Measurements from ENCODE around the gene CPEB3. TPM values are rescaled to one million over a fixed set of nuclear protein-coding genes. Genes with fewer than 3 reads are reported as not detected.
A peak's percentile ranks its signal among the peaks of the same experiment; 100 is the strongest.
"Not testable (repeated sequence)": the region's sequence is repeated elsewhere in the genome, so short reads cannot be mapped to it uniquely, and the experiment has no call there.

The CPEB3 gene
- total RNA-seq, 1 donor from 2014 or later = 14.1 TPM

- no peak for DNase-seq (ENCODE audit: missing footprints)
- intact Hi-C loops (cut with DNase I) = no loop called here
- no peak for ATAC-seq
Observed at GRCh38 chr10:92081641-92082040, 209.2 kb downstream of the CPEB3 start.

DNA sequence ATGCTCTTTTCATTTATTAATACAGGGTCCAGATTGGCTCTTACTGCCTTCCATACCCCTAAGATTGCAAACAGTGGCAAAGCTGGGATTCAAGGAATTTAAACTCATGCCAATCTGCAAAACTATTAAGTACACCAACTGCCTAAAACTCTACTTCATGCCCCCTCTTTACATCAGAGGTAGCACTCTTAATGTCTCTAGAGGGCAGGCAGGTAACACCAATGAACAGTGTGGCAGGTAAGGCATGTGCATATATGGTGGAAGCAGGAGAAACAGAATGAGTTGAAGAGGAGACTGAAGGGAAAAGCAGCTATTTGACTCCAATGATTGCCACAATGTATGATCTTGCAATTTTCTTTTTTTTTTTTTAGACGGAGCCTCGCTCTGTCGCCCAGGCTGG, 210.6 kb downstream of the CPEB3 start:
- intact Hi-C loops (cut with DNase I) = no loop called here
- ATAC-seq (no peak), DNase-seq (ENCODE audit: missing footprints) (no peak)

- ATAC-seq (no peak), DNase-seq (ENCODE audit: missing footprints) (no peak)
- intact Hi-C loops (cut with DNase I) = no loop called here
Observed at GRCh38 chr10:92079003-92079402, 211.9 kb downstream of the CPEB3 start.

DNA sequence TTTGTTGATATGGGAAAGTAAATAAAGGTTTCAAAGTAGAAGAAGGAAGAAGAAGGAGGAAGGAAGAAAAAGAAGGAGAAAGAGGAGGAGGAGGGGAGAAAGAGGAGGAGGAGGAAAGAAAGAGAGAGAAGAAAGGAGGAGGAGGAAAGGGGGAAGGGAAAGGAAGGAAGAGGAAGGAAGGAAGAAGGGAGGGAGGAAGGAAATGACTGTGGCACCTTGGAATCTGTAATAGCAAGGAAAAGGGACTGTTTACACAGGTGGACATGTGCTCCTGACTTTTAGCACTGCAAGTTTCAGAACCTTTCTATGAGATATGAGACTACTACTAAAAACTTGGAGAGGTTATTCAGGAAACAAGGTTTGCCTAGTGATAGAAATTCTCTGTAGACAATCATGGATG, 214.2 kb downstream of the CPEB3 start:
- intact Hi-C loops (cut with DNase I) = no loop called here
- no peak for ATAC-seq
- no peak for DNase-seq (ENCODE audit: missing footprints)

GRCh38 chr10:92075829-92076228, 215.0 kb downstream of the CPEB3 start:
- DNase-seq (ENCODE audit: missing footprints) = no peak

DNA sequence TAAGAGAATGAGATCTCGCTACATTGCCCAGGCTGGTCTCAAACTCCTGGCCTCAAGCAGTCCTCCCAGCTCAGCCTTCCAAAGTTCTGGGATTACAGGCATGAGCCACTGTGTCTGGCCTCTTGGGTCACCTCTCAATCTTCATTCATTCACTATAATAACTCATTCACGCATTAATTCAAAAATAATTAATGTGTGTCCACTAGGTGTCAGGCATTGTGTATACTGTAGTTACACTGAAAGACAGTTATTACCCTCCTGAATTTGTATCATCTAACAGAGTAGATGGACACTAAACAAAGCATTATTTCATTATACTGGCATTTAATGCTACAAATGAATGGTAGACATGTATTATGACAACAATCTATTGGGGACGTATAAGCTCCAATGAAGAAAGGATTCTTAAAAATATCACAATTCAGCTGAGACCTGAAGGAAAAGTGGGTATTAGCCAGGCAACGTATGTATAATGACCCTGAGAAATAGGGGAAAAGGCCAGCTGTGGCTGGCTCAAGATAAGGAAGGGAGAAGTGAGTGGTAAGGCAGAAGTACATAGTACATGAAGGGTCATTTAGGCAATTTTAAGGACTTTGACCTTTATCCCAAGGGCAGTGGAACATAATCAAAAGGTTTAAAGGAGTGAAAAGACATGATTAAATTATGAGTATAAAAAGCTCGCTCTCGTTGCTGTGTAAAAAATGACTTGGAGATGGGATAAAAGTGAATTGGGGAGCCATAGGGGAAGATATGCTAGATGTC, 216.6 kb downstream of the CPEB3 start:
- DNase-seq (ENCODE audit: missing footprints) (no peak), ATAC-seq (no peak)
- intact Hi-C loops (cut with DNase I) = no loop called here

More at GRCh38 chr10:92075829-92076228, 215.0 kb downstream of the CPEB3 start:
- intact Hi-C loops (cut with DNase I) = no loop called here
- no peak for ATAC-seq

DNA sequence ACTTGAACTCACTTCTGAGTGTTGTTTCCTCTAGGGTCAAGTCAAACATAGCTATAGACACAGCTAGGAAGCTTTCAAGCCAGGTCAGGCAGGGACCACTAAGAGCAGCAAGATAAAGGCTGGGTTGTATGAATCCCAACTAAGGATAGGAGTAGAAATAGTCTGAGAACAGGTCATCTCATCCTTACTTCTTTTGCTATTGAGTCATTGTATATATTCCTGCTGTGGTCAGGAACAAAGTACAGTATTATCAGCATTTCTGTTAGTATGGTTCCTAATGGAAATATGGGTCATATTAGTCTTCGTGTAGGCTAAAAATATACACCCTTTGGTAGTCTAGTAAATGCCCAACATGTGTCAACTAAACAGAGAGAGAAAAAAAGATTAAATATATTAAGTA, 222.0 kb downstream of the CPEB3 start:
- DNase-seq (ENCODE audit: missing footprints) (no peak), ATAC-seq (no peak)
- intact Hi-C loops (cut with DNase I) = no loop called here

DNA sequence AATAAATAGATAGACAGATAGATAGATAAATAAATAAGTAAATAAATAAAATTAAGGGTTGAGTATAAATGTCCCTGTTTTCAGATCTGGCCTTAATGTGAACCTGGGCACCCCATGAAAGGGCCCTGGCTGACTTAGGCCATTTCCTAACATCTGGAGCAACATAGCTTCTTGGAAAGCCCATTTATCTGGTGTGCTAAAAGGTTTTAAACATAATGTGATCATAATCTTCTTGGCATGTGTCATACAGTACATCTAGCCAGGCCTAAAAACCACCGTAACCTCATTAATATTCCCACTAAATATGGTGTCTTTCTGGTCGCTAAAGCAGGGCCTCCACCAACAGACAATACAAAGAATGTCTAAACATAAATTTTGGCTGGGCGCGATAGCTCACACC, 224.5 kb downstream of the CPEB3 start:
- DNase-seq (ENCODE audit: missing footprints) (no peak), ATAC-seq (no peak)
- intact Hi-C loops (cut with DNase I) = no loop called here

DNA sequence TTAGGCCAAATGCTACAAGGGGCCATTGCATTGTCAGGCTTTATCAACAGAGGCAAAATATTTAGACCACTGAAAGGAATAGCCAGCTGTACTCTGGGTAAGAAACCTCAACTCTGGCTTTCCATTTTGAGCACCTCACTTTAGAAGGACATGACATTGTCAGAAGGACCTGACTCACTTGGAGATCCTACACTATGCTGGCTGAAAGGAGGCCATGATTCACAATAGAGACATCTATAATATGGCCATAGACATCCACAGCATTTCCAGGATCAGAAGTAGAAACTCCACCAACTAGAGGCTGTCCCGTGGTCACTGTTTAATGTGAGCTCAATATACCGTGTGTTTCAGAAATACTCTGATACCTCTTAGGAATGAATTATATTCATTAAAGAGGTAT, 226.4 kb downstream of the CPEB3 start:
- ATAC-seq (no peak), DNase-seq (ENCODE audit: missing footprints) (no peak)
- intact Hi-C loops (cut with DNase I) = no loop called here

GRCh38 chr10:92062273-92062672, 228.6 kb downstream of the CPEB3 start:
- intact Hi-C loops (cut with DNase I) = no loop called here
- peak; percentile 71 for ATAC-seq

GRCh38 chr10:92054807-92055206, 236.1 kb downstream of the CPEB3 start:
- DNase-seq (ENCODE audit: missing footprints) = no peak
- intact Hi-C loops (cut with DNase I) = no loop called here
- ATAC-seq = no peak

More at GRCh38 chr10:92062273-92062672, 228.6 kb downstream of the CPEB3 start:
- DNase-seq (ENCODE audit: missing footprints) = no peak

GRCh38 chr10:92052741-92053140, 238.1 kb downstream of the CPEB3 start:
- DNase-seq (ENCODE audit: missing footprints) = no peak
- no peak for ATAC-seq
- intact Hi-C loops (cut with DNase I) = no loop called here

GRCh38 chr10:92052088-92052487, 238.8 kb downstream of the CPEB3 start:
- DNase-seq (ENCODE audit: missing footprints) = peak; percentile 83
- peak; percentile 88 for ATAC-seq
- intact Hi-C loops (cut with DNase I) = no loop called here

DNA sequence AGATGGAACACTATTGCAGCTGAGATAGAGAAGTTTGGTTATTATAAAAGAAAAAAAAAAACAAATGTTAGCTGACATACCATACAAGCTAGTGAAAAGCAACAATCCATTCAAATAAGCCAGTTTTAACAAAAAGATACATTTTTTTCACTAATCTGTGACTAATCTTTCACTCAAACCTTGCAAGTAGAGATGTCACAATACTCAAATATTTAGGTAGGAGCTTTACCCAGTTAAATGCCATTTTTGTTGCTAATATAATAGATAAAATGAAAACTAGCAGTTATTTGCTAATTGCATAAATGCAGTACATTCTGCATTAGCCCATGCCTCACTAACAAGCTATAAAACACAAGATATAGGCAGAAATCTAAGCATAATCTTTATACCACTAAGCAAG, 243.7 kb downstream of the CPEB3 start:
- no peak for ATAC-seq
- no peak for DNase-seq (ENCODE audit: missing footprints)
- intact Hi-C loops (cut with DNase I) = no loop called here

GRCh38 chr10:92045641-92046106, 245.2 kb downstream of the CPEB3 start:
- no peak for ATAC-seq
- DNase-seq (ENCODE audit: missing footprints) = no peak
- intact Hi-C loops (cut with DNase I) = no loop called here

DNA sequence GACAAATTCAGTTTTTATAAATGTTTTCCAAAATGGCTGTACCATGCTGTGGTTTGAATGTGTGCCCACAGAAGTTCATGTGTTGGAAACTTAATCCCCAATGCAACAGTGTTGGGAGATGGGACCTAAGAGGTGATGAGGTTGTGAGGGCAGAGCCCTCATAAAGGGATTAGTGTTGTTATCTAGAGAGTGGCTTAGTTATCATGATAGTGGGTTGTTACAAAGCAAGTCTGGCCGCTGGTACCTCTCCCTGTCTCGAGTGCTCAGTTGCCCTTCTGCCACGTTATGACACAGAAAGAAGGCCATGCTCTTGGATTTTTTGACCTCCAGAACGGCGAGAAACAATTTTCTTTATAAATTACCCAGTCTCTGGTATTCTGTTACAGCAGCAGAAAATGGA, 248.3 kb downstream of the CPEB3 start:
- no peak for ATAC-seq
- no peak for DNase-seq (ENCODE audit: missing footprints)
- intact Hi-C loops (cut with DNase I) = no loop called here

GRCh38 chr10:92038949-92039348, 251.9 kb downstream of the CPEB3 start:
- intact Hi-C loops (cut with DNase I) = no loop called here
- no peak for ATAC-seq
- no peak for DNase-seq (ENCODE audit: missing footprints)

DNA sequence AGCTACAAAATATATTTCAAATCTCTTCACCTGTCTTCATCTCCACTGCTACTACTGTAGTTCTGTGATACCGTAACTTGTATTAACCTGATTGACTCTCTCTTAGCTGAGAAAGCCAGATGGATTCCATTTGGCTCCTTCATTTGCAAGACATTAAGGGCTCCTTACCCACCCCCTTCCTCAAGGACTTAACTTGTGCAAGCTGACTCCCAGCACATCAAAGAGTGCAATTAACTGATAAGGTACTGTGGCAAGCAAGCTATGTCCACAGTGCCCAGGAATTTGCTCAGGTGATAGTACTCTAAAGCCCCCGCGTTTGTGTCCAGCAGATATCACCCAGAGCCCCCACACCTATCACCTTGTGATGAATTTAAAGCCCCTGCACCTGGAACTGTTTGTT, 257.8 kb downstream of the CPEB3 start:
- DNase-seq (ENCODE audit: missing footprints); ATAC-seq; intact Hi-C loops (cut with DNase I): not testable (repeated sequence)

GRCh38 chr10:92031580-92031979, 259.3 kb downstream of the CPEB3 start:
- intact Hi-C loops (cut with DNase I) = no loop called here
- no peak for ATAC-seq
- no peak for DNase-seq (ENCODE audit: missing footprints)

DNA sequence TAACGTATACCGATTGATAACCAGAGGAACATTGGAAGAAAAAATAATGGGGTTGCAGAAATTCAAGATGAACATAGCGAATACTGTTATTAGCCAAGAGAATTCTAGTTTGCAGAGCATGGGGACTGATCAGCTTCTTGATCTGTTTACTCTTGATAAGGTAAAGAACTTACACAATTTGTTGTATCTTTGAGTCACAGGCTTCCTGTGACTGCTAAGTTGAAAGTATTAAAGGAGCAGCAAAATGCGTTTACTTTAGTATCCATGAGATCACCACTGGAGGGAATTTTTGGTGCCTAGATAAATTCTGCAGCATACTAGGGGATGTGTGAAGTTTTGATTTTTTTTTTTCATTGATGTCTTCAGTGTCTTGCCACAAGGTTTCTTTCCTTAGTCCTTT, 263.7 kb downstream of the CPEB3 start:
- intact Hi-C loops (cut with DNase I) = no loop called here
- no peak for ATAC-seq
- DNase-seq (ENCODE audit: missing footprints) = no peak

GRCh38 chr10:92025340-92025739, 265.5 kb downstream of the CPEB3 start:
- intact Hi-C loops (cut with DNase I); ATAC-seq; DNase-seq (ENCODE audit: missing footprints): not testable (repeated sequence)
